Hematopoietic multipotent progenitor cell treated with erythropoietin and hydrocortisone succinate and interleukin-3 and kit ligand, for 8 days (in vitro differentiated cells): Measurements from ENCODE around the gene ALDH1A1.
"Not testable (repeated sequence)": the region's sequence is repeated elsewhere in the genome, so short reads cannot be mapped to it uniquely, and the experiment has no call there.

Experiments used
- DNase-seq: peaks from one replicate; pipeline ENCODE4 v3.0.0-alpha.2; 2015

Gene ALDH1A1

DNA sequence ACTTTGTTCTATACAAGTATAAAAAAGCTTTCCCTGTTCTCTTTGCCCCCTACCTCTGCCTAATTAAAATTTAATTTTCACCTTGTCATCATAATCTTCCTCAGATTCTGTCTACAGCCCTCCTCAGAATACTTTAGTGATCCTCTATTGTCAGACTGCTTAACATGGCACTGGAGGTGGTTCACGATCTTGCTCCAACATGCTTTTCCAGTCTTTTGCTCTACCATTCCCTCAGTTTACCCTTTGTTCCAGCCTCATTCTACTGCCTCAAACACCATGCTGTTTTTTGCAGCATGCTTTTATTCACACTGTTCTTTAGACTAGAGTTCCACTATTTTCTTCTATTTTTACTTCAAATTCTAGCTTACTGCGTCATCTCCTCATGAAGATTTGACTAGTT is 10.4 kb downstream of the ALDH1A1 start:
- DNase-seq = no peak

DNA sequence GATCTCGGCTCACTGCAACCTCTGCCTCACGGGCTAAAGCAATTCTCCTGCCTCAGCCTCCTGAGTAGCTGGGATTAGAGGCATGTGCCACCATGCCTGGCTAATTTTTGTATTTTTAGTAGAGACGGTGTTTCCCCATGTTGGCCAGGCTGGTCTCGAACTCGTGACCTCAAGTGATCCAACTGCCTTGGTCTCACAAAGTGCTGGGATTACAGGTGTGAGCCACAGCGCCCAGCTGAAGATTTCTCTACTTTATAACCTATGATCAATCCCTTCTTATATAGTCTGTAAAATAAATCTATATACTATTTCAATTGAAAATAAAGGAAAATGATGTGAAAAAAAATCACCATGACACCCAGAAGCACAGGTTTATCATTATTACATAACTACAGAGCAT is 13.3 kb downstream of the ALDH1A1 start:
- DNase-seq = not testable (repeated sequence)

DNA sequence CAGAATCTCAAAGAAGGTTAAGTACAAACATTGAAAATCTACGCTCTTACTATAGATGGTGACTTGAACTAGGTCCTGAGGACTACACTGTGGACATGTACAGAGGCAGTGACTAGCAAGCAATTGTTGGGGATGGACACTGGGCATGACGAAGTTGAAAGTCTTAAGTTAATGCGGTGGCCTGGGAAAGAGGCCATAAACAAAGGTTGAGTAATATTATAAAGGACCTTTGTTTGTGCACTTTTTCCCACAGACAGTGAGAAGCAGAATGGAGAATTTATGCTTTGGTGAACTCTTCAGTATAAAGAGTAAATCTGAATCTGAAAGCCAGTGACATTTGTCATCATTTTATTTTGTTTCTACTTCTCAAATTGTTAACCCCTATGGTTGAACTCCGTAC is 15.3 kb downstream of the ALDH1A1 start:
- DNase-seq = no peak

DNA sequence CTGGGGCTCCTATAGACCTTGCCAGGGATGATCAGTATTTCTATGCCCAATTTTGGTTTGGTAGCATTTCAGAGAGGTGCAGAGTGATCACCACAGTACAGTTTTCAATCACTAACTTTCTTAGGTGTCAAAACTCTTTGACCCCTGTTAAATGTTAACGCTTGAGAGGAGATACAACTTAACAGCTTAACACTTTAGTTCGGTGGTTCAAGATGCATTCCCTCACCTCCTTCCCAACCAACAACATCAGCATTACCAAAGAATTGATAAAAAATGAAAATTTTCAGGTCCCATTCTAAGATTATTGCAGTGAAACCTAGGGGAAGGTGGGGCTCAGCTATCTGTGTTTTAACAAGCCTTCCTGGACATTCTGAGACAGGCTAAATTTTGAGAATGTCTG is 16.2 kb downstream of the ALDH1A1 start:
- no peak for DNase-seq

DNA sequence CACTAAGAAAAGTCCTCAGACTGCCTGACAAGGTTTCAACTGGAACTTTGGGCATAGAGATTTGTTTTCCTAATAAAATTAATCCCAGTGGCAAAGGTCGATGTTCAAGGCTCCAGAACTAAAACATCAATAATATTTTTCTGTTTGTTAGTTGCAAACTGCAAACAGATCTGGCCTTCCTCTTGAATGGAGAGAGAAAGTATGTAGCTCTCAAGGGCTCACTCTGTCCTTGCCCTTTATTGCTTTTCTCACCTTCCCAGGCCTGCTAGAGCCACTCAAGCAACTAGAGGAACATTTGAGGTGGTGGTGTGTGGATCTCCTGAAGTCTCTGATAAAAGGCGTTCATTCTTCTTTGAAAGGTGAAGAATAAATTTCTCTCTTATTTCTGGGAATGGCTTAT is 16.6 kb downstream of the ALDH1A1 start:
- DNase-seq = no peak

DNA sequence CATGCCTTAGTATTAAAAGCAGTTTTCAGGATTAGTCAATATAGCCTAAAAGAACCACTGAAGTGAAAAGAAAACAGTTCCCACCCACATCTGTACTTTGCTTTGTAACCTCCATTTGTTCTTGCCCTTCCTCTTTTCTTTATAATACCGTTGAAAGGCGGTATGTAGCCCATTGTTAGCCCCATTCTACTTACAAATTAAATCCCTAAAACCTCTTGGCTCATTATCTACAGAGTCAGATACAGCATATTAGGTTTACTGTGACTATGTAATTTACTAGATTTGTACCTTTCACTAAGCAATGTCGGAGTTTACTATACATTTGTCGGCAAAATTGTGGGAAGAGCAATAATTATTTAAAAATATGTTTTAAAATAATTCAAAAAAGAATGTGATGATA is 17.3 kb downstream of the ALDH1A1 start:
- DNase-seq = no peak

DNA sequence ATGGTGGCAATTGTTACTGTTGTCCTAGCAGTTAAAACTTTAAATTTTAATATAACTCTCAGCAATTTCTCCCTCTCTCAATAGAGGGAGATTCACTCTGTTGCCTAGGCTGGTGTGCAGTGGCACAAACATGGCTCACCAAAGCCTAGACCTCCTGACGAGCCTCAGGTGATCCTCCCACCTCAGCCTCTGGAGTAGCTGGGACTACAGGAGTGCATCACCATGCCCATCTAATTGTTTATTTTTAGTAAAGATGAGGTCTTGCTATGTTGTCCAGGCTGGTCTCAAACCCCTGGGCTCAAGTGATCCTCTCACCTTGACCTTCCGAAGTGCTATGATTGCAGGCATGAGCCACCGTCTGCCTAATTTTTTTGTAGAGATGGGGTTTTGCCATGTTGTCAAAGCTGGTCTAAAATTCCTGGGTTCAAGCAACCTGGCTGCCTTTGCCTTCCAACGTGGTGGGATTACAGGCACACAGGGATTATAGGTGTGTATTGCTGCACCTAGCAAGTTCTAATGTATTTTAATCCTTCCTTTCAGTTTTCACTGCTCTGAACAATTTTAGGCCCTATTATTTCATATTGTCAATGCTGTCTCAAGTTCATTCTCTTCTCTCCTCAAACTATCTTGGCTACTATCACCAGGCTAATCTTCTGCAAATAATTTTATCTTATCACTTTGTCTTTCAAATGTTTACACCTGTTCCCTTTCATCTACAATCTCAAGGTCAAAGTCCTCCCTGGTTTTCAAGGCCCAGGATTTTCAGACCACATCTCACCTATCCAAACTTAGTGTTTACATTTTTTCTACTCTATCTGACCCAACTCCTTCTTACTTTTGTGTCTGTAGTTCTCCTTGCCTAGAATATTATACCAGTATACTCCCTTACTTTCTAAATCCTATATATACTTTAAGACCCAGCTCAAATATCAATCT is 18.9 kb downstream of the ALDH1A1 start:
- no peak for DNase-seq

DNA sequence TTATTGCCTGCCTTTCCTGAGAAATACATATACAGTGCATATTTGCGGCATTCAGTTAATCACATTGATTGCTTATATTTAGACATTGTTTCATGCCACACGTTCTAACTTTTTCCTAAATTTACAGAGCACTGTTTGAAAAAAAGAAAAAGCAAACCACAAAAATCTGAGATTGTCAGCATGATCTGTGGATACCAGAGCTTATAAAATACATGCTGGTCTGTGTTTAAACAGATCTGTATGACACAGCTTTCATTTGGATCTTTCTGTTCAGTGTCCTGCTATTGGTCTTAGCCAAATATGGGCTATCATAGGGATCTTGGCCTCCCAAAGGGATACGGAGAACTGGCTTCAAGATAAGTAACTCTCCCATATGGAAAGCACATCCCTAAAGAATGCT is 20.2 kb downstream of the ALDH1A1 start:
- DNase-seq = no peak

DNA sequence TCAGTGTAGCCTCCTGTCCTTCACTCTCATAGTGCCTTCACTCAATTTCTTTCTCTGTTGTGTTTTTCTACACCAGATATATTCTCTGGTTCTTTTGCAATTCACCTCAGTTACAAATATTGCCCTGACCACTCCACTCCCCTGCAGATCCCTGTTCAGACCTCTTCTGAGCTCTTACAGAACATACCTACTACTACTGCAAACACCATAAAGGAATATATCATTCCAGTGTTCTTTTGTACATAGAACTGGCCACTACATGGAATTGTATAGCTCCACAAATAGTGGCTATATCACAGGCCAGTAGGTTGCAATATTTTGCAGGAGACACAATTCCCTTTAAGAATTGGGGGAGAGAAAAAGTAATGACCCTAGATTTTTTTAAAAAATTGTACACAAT is 21.0 kb downstream of the ALDH1A1 start:
- no peak for DNase-seq

DNA sequence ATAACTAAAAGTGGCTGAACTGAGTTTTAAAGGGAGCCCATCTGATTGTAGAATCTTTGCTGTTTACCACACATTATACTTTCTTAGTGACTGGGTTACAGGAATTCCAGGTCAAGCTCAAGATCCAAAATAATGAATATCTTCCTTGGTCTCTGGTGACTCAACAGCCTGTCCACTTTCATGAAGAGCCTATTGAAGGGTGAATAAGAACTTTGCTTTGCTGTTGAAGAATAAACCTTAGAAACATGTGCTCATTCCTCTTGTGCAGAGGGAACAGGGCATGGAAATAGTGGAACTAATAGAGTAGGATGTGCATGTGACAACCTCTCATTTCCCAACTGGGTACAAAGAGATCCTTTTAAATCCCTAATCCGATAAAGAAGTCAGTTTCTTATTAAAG is 21.4 kb downstream of the ALDH1A1 start:
- DNase-seq = no peak

DNA sequence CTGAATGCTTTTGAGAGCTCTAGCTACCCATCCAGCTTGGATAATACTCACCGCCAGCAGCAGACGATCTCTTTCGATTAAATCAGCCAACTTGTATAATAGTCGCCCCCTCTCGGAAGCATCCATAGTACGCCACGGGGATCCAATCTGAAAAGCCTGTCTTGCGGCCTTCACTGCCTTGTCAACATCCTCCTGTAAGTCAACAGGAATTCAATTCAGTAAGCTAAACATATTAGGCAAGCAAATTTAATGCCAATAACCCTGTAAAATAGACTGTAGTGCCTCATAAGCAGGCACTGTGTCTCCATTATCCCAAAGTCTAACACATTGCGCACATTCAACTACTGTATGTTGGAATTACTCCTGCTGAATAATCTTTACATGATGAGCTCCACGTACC is 22.0 kb downstream of the ALDH1A1 start:
- no peak for DNase-seq

DNA sequence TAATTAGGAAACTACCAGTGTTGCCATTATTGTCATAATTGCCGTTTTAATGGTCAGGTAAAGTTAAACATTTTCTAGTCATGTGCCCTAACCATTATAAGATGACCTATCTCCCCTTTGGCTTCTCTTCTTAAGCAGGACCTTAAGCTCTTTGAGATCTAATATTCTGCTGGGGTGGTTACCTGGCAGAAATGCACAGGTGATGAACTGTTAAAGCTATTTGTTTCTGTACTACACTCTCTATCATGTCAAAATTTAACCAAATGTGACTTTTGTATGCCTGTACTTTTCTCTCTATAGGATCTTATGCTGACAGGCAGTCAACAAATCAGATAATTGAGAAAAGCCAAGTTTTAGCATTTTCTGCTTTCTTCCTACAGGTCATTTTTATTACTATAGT is 23.3 kb downstream of the ALDH1A1 start:
- DNase-seq = no peak

DNA sequence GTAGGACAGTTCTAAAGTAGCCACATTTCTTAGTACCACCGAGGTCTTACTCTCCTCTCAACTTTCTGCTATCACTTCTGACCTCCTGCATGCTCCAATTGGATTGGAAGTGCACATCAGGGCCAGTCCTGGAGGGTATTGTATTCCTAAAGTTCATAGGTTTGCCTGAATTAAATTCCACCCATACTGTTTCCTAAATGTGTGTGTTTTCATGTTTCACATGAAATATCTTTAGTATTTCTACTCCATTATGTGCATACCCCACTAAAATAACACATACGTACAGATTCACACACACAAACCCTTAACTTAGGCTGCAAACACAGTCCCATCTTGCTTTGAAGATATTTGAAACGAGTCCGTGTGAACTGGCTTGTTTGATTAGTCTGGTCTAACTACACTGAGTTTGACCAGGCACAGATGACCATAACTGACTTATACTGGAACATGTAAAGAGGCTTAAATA is 24.8 kb downstream of the ALDH1A1 start:
- DNase-seq = no peak

DNA sequence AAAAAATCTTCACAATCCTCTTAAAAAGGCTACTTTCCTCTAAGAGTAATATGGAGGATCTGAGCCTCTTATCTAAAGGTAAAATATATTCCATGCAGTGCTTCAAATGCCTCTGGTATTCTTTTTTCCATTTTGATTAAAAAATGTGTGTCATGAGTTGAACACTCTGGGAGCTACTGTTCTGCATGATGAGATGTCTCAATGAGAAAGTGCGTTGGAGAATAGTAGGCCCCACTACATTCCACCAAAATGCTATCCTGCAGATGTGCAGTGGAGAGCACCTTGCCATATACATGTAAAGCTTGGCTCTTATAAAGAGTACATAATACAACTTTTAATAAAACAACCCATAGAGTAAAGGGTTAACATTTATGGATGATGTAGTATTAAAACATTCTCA is 26.3 kb downstream of the ALDH1A1 start:
- DNase-seq = no peak

DNA sequence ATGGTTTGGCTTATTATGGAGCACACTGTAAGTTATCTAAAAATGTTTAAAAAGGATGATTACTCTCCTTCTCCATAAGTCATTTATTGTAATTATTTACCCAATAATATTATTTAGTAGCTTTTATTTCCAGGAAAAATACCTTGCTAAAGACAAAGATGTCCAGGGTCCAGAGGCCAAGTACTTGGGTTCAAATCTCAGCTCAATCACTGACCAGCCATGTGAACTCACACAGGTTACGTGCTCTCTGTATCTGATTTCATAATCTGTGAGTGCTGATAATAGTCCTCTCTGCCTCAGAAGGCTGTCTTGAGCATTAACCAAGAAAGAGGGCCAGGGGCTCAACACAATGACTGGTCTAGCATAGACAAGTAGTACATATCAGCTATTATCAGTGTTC is 27.0 kb downstream of the ALDH1A1 start:
- no peak for DNase-seq

DNA sequence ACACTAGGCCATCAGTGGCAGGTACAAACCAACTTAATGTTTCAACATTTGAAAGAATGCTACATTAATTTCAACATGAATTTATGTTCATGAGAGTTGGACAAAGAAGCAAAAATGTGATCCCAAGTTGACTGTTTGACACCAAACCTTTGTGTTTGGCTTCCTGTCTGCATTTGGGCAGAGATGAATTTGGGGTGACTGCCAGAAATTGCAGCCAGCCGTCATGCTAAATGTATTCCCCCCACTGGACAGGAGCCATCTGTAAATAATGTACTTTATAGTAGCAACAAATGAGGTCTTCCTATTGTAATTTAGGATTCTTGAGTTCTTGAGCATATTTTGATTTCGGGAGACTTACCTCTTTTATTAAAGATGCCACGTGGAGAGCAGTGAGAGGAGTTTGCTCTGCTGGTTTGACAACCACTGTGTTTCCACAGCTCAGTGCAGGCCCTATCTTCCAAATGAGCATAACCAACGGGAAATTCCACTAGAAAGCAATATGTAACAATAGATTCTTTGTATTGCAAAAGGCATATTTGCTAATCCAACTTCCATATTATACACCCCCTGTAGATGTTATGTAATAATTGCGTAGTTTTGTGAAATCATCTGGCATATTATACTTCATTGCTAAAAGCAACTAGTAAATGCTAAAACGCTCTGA is 27.6 kb downstream of the ALDH1A1 start:
- DNase-seq = no peak

DNA sequence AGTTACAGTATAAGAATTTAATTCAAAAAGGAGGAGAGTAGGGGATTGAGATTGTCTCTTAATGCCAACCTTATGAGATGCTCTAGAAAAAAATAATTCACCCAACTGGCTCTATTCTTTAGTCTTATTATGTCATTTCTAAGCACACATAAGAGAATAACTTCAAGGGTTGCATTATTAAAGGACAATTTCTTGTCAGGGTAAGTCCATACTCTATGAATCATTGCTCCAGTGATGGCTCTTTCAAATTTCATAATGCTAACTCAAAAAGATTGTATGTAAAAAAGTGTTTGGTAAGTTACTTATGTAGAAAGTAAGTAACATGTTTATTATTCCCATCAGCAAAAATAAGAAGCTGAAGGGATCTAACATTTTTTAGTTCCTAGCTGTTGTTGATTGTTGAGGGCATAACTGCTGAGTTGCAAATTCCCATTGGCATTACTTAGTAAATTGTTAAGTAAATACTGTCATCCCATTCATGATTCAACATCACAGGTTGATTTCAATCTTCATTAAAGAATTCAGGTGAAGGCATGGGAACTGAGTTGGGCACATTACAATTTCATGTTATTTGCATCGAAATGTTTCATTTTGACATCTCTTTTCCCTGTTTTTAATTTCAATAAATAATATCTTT is 28.6 kb downstream of the ALDH1A1 start:
- DNase-seq = no peak

DNA sequence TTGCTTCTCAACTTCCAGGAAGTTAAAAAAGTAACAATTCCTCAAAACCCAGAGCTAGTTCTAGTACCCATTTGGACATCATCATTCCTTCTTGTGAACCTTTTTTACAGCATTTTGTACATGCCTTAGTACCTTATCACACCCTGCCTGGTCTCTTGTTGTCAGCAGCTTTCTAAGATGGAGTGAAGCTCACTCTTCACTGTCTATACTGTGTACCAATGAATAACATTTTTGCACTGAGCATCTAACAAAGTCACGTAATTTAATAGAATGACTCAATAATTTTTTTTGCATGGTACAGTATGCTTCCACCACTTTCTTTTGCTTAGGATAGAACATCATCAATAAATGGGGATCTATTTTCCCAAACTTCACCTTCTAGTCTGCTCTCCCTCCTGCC is 29.8 kb downstream of the ALDH1A1 start:
- DNase-seq = no peak

DNA sequence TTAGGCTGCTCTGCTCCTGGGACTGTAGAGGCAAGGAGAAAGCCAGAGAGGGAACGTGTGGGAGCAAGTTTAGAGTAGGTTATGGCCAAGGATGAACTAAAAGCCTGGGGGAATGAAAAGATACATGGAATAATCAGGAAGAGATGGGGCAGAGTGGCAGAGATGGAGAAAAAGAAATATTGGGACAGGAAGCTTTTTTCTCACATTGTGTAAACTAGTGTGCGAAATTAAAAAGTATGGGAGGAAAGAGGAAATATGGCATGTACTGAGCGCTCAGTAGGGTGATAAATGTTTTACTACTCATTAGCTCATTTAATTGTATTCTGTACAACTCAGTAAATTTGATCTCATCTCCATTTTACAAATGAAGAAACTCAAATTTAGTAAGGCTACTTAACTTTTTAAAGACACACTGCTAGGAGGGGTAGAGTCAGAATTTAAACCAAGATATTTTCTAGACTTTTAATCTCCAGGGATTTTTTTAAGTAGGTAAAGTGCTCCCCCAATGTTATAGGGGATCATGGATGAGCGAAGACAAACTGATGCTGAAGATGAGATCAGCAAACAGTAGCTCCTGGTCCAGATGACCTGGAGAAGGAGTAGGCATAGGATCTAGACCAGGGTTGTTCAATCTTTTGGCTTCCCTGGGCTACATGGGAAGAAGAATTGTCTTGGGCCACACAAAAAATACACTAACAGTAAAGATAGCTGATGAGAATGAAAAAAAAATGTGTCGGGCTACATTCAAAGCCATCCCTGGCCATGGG is 30.8 kb downstream of the ALDH1A1 start:
- DNase-seq = no peak

DNA sequence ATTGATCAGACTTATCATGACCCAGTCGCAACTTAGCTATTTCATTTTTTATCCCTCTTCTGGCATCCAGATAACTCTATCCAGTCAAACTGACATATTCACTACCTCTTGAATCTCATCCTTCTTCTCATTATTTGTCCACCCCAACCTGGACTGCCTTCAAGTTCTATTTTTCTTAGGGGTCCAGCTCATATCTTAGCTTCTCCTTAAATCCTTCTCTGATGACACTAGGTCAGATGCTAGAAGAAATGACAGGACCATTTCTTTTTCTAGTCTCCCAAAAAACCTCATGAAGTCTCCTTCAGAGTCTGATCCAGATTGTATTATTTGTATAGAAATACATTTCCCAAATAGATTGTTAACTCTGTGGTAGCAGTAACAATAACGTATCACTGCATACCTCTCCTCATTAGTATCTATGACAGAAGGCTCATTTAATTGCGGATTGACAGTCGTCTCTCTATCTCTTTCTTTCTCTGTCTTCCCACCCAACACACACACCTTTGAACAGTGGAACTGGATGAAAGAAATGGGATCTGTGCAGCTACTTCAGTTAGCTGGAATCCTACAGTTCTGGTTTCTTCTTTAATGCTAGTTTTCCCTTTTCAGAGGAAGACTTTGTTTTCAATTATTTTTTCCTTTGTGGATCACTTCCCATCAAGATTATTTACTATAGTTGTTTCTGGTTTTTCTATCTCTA is 33.5 kb downstream of the ALDH1A1 start:
- DNase-seq = no peak

DNA sequence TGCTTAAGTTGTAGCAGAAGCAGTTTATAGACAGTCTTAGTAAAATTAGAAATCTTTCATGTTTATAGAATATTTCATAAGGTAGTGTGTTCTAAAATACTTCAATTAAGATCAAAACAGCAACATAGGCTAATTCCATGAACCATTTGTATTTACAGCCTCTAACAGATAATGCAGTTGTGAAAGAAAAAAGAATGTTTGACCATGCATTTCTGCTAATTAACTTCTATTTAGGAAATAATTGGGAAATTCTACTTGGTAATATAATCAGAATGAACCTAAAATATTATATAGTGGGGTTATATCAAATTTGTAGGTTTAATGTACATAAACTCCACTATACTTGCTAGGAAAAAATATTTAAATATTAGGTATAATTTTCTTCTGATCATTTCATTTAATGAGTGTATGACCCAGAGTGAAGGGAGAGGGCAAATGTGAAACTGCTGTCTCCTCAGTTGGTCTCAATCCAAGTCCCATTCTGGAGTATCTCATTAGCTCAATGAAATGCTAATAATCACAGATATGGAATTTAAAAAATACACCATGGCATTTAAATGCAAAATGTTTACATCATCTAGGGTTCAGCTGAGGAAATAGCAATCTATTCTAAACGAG is 34.9 kb downstream of the ALDH1A1 start:
- no peak for DNase-seq

DNA sequence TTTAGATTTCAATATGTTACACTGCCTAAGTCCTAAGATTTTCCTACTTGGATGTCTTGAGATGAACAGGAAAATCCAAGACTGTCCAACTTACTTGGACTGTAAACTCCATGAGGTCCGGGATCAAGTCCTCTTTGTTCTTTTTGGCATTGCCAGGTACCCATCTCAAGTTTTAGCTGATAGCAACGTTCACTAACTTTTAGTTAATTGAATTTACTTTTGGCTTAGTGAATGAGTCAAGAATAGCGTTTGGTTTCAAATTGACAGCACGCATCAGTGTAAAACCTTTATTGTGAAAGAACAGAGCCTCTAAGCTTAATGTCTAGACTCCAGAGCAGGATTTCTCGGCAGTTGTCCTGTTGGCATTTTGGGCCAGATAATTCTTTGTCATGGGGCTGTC is 37.2 kb downstream of the ALDH1A1 start:
- DNase-seq = no peak
